Ishikawa (cell line): ENCODE measurements around the gene CAPN5.

Experiments
- CEBPB ChIP-seq: IDR thresholded peaks from 2 replicates; pipeline ENCODE4 v1.6.1; 2012
- CREB1 ChIP-seq: IDR thresholded peaks from 2 replicates; pipeline ENCODE4 v1.6.1; 2012; ENCODE audit warnings: low read depth
- EGR1 ChIP-seq: IDR thresholded peaks from 2 replicates; pipeline ENCODE4 v1.6.1; 2012
- EP300 ChIP-seq: IDR thresholded peaks from 2 replicates; pipeline ENCODE4 v1.6.1; 2012; ENCODE audit warnings: borderline replicate concordance
- FOXM1 ChIP-seq: IDR thresholded peaks from 2 replicates; pipeline ENCODE4 v1.6.1; 2012; ENCODE audit warnings: low read depth, borderline replicate concordance
- MAX ChIP-seq: IDR thresholded peaks from 2 replicates; pipeline ENCODE4 v1.6.1; 2012
- NFIC ChIP-seq: IDR thresholded peaks from 2 replicates; pipeline ENCODE4 v1.6.1; 2012
- RAD21 ChIP-seq: IDR thresholded peaks from 2 replicates; pipeline ENCODE4 v1.6.1; 2012; ENCODE audit warnings: low read depth
- REST ChIP-seq: IDR thresholded peaks from 2 replicates; pipeline ENCODE4 v1.6.1; 2012; ENCODE audit warnings: low read depth, mild to moderate bottlenecking
- TAF1 ChIP-seq: IDR thresholded peaks from 2 replicates; pipeline ENCODE4 v1.6.1; 2012; ENCODE audit warnings: low read depth, mild to moderate bottlenecking
- TCF12 ChIP-seq: IDR thresholded peaks from 2 replicates; pipeline ENCODE4 v1.6.1; 2012; ENCODE audit warnings: low read depth
- TEAD4 ChIP-seq: IDR thresholded peaks from 2 replicates; pipeline ENCODE4 v1.6.1; 2012
- USF1 ChIP-seq: IDR thresholded peaks from 2 replicates; pipeline ENCODE4 v1.6.1; 2012
- YY1 ChIP-seq: IDR thresholded peaks from 2 replicates; pipeline ENCODE4 v1.6.1; 2012; ENCODE audit warnings: low read depth
- ZBTB7A ChIP-seq: IDR thresholded peaks from 2 replicates; pipeline ENCODE4 v1.6.1; 2012; ENCODE audit warnings: low read depth

Gene CAPN5

GRCh38 chr11:77131560-77131959, 64.8 kb downstream of the CAPN5 start:
- TF ChIP-seq TEAD4 (no peak), TCF12 (no peak), CREB1 (no peak), MAX (no peak)

DNA sequence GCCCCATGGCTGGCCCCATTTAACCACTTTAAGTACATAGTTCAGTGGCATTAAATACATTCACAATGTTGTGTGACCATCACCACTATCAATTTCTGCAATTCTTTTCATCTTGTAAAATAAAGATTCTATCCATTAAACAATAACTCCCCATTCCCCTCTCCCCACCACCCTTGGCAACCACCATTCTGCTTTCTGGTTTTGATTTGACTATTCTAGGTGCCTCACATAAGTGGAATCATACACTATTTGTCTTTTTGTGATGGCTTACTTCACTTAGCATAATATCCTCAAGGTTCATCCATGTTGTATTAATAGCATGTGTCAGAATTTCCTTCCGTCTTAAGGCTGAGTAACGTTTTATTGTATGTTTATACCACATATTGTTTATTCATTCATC, 68.3 kb downstream of the CAPN5 start:
- no peak for TF ChIP-seq USF1
- no peak for TF ChIP-seq CEBPB
- TF ChIP-seq TCF12 = no peak
- TF ChIP-seq TEAD4 = no peak
- no peak for TF ChIP-seq CREB1
- TF ChIP-seq RAD21 = no peak

- no peak for TF ChIP-seq CREB1
Observed at GRCh38 chr11:77136074-77136473, 69.3 kb downstream of the CAPN5 start.

GRCh38 chr11:77136784-77137420, 70.1 kb downstream of the CAPN5 start:
- TF ChIP-seq CREB1 = no peak

- TF ChIP-seq YY1 = no peak
- TF ChIP-seq TCF12 = no peak
- no peak for TF ChIP-seq EP300
- no peak for TF ChIP-seq CEBPB
- TF ChIP-seq TEAD4 = no peak
- TF ChIP-seq CREB1 = no peak
- no peak for TF ChIP-seq MAX
- TF ChIP-seq ZBTB7A = no peak
- TF ChIP-seq REST = no peak
- TF ChIP-seq EGR1 = no peak
- no peak for TF ChIP-seq RAD21
- no peak for TF ChIP-seq USF1
- no peak for TF ChIP-seq NFIC
- no peak for TF ChIP-seq TAF1
- TF ChIP-seq FOXM1 = no peak
Observed at GRCh38 chr11:77137421-77137820, 70.7 kb downstream of the CAPN5 start.

DNA sequence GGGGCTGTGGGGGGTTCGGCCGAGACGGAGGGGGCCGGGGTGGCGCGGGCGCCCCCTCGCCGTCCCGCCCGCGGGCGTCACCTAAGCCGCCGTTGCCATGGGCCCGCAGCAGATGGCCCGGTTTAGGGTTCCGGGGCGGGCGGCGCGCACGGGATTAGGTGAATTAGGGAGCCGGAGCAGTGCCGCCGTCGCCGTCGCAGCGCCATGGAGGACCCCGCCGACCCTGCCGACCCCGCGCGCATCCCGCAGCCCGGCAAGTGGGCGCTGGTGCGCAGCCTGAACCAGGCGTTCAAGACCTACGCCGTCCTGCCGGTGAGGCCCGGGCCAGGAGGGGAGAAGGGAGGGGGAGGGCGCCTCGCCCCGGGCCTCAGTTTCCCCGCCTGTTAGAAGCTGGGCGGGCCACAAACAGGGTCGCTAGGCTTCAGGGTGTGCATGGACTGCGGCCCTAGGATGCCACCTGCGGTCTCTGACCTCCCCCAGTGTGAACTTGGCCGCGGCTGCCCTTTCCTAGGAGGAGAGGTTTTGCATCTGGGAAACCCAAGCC, 71.4 kb downstream of the CAPN5 start:
- TF ChIP-seq CREB1 (no peak), CEBPB (no peak), TEAD4 (no peak), EP300 (no peak), EGR1 (no peak), MAX (no peak), NFIC (no peak), ZBTB7A (no peak), USF1 (no peak), RAD21 (no peak), REST (no peak), FOXM1 (no peak)
